H9 (cell line): ENCODE measurements around the gene WNT2. TPM values are rescaled to one million over a fixed set of nuclear protein-coding genes. Genes with fewer than 3 reads are reported as not detected.
A peak's percentile ranks its signal among the peaks of the same experiment; 100 is the strongest.

Experiments
- DNase-seq: peaks from one replicate; pipeline ENCODE4 v3.0.0-alpha.2; 2017
- H2AFZ ChIP-seq: one replicate; pipeline ENCODE4 v1.6.1; 2013; ENCODE audit warnings: mild to moderate bottlenecking, low read length, control low read depth, moderate library complexity
- H2AK5ac ChIP-seq: 2 replicates; pipeline ENCODE4 v1.6.1; 2013; ENCODE audit warnings: low read length, control low read depth, mixed read lengths; ENCODE audit not compliant: insufficient read length
- H2BK120ac ChIP-seq: one replicate; pipeline ENCODE4 v1.6.1; 2013; ENCODE audit warnings: low read depth, mild to moderate bottlenecking, low read length, control low read depth, inconsistent platforms; ENCODE audit not compliant: poor library complexity, severe bottlenecking
- H2BK12ac ChIP-seq: 2 replicates; pipeline ENCODE4 v1.6.1; 2013; ENCODE audit warnings: low read length, control low read depth, mixed read lengths, low read depth; ENCODE audit not compliant: insufficient read length
- H2BK15ac ChIP-seq: 2 replicates; pipeline ENCODE4 v1.6.1; 2013; ENCODE audit warnings: low read depth, low read length, control low read depth
- H2BK20ac ChIP-seq: one replicate; pipeline ENCODE4 v1.6.1; 2013; ENCODE audit warnings: low read depth, mild to moderate bottlenecking, low read length, control low read depth, inconsistent platforms; ENCODE audit not compliant: poor library complexity, severe bottlenecking
- H2BK5ac ChIP-seq: 2 replicates; pipeline ENCODE4 v1.6.1; 2013; ENCODE audit warnings: low read length, control low read depth, mixed read lengths; ENCODE audit not compliant: insufficient read length
- H3K14ac ChIP-seq: 2 replicates; pipeline ENCODE4 v1.6.1; 2013; ENCODE audit warnings: low read length, control low read depth; ENCODE audit not compliant: insufficient read depth
- H3K18ac ChIP-seq: 2 replicates; pipeline ENCODE4 v1.6.1; 2013; ENCODE audit warnings: low read depth, mild to moderate bottlenecking, mixed read lengths, low read length, control low read depth; ENCODE audit not compliant: insufficient read length
- H3K23ac ChIP-seq: 2 replicates; pipeline ENCODE4 v1.6.1; 2013; ENCODE audit warnings: low read length, control low read depth, mixed read lengths, low read depth; ENCODE audit not compliant: insufficient read length
- H3K23me2 ChIP-seq: 2 replicates; pipeline ENCODE4 v1.6.1; 2013; ENCODE audit warnings: low read depth, mild to moderate bottlenecking, mixed read lengths, low read length, control low read depth; ENCODE audit not compliant: insufficient read length, poor library complexity, severe bottlenecking
- H3K27ac ChIP-seq: 2 replicates; pipeline ENCODE4 v1.5.1; 2013; ENCODE audit warnings: low read length, control low read depth, mixed read lengths, low read depth; ENCODE audit not compliant: insufficient read length
- H3K27me3 ChIP-seq: 2 replicates; pipeline ENCODE4 v1.6.1; 2013; ENCODE audit warnings: low read length, control low read depth, inconsistent platforms; ENCODE audit not compliant: insufficient read depth
- H3K4ac ChIP-seq: 2 replicates; pipeline ENCODE4 v1.6.1; 2013; ENCODE audit warnings: low read depth, mild to moderate bottlenecking, control low read depth, inconsistent platforms, low read length, moderate library complexity
- H3K4me1 ChIP-seq: 2 replicates; pipeline ENCODE4 v1.6.1; 2013; ENCODE audit warnings: low read length, control low read depth, inconsistent platforms; ENCODE audit not compliant: insufficient read depth
- H3K4me2 ChIP-seq: 2 replicates; pipeline ENCODE4 v1.6.1; 2013; ENCODE audit warnings: low read length, control low read depth, mixed read lengths; ENCODE audit not compliant: insufficient read length, insufficient read depth
- H3K56ac ChIP-seq: 2 replicates; pipeline ENCODE4 v1.6.1; 2013; ENCODE audit warnings: low read depth, mild to moderate bottlenecking, mixed read lengths, low read length, control low read depth; ENCODE audit not compliant: insufficient read length
- H3K79me1 ChIP-seq: 2 replicates; pipeline ENCODE4 v1.6.1; 2013; ENCODE audit warnings: low read depth, mild to moderate bottlenecking, moderate library complexity, low read length, control low read depth, inconsistent platforms; ENCODE audit not compliant: insufficient read depth, poor library complexity, severe bottlenecking
- H3K79me2 ChIP-seq: 2 replicates; pipeline ENCODE4 v1.6.1; 2013; ENCODE audit warnings: low read length, control low read depth, inconsistent platforms; ENCODE audit not compliant: insufficient read depth
- H3K9ac ChIP-seq: 2 replicates; pipeline ENCODE4 v1.6.1; 2013; ENCODE audit warnings: low read length, control low read depth, mixed read lengths; ENCODE audit not compliant: insufficient read length; ENCODE audit errors: extremely low read depth
- H3K9me3 ChIP-seq: one replicate; pipeline ENCODE4 v1.6.1; 2013; ENCODE audit warnings: low read depth, low read length, inconsistent platforms; ENCODE audit not compliant: control insufficient read depth
- H3T11ph ChIP-seq: one replicate; pipeline ENCODE4 v1.6.1; 2013; ENCODE audit warnings: mild to moderate bottlenecking, low read length, control low read depth, inconsistent platforms
- H4K20me1 ChIP-seq: one replicate; pipeline ENCODE4 v1.6.1; 2013; ENCODE audit not compliant: control insufficient read depth, insufficient read length, insufficient read depth
- H4K5ac ChIP-seq: 2 replicates; pipeline ENCODE4 v1.6.1; 2013; ENCODE audit warnings: low read depth, mild to moderate bottlenecking, mixed read lengths, low read length, control low read depth; ENCODE audit not compliant: insufficient read length
- H4K8ac ChIP-seq: replicated peaks from 2 replicates; pipeline ENCODE4 v1.6.1; 2013; ENCODE audit warnings: low read length, control low read depth, mixed read lengths, low read depth; ENCODE audit not compliant: insufficient read length
- H4K91ac ChIP-seq: 2 replicates; pipeline ENCODE4 v1.6.1; 2013; ENCODE audit warnings: low read depth, mild to moderate bottlenecking, moderate library complexity, mixed read lengths, low read length, control low read depth; ENCODE audit not compliant: insufficient read length
- H3K27ac Mint-ChIP-seq, 3 experiments: 2 replicates in 2 of 3; 3 replicates in 1 of 3; pipeline ENCODE4 v1.8.0; 2020 to 2021; ENCODE audit warnings: mixed read lengths in 3 of 3, mild to moderate bottlenecking in 1 of 3, moderate library complexity in 1 of 3
- H3K27me3 Mint-ChIP-seq: 2 replicates; pipeline ENCODE4 v1.8.0; 2021; ENCODE audit warnings: low read depth, mild to moderate bottlenecking, moderate library complexity, mixed read lengths
- H3K36me3 Mint-ChIP-seq, 3 experiments: 2 replicates in 2 of 3; 3 replicates in 1 of 3; pipeline ENCODE4 v1.8.0; 2020 to 2021; ENCODE audit warnings: low read depth in 3 of 3, mixed read lengths in 3 of 3; ENCODE audit not compliant: insufficient read depth in 1 of 3
- H3K4me1 Mint-ChIP-seq, 2 experiments: 2 replicates each; pipeline ENCODE4 v1.8.0; 2020; ENCODE audit warnings: mixed read lengths in 2 of 2
- H3K4me3 Mint-ChIP-seq, 2 experiments: 2 replicates in 1 of 2; 3 replicates in 1 of 2; pipeline ENCODE4 v1.8.0; 2020 to 2021; ENCODE audit warnings: mild to moderate bottlenecking in 2 of 2, mixed read lengths in 2 of 2, moderate library complexity in 1 of 2
- H3K9me3 Mint-ChIP-seq, 2 experiments: 2 replicates in 1 of 2; 3 replicates in 1 of 2; pipeline ENCODE4 v1.8.0; 2020; ENCODE audit warnings: mild to moderate bottlenecking in 2 of 2, mixed read lengths in 2 of 2, moderate library complexity in 1 of 2
- CTCF ChIP-seq: fragments of 200-600 bp; sonication (generic); conservative IDR thresholded peaks from 3 replicates; pipeline ENCODE4 v1.8.0; 2021; ENCODE audit warnings: antibody characterized with exemption, mild to moderate bottlenecking
- WGBS: extraction: QIAGEN DNeasy Blood & Tissue Kit; methylation state at CpG from one replicate; pipeline ENCODE4 v1.1.7; 2013; ENCODE audit warnings: missing lambda C conversion rate, low lambda C conversion rate, mixed read lengths; ENCODE audit not compliant: insufficient read length; ENCODE audit errors: extremely low coverage; 5-methylcytosine and 5-hydroxymethylcytosine counted together
- long read RNA-seq: library from polyadenylated mRNA; unstranded; transcript quantifications from one replicate; pipeline ENCODE4 v2.0.0, GENCODE V29; 2020
- total RNA-seq: library from RNA; stranded (reverse); gene quantifications from 2 replicates; pipeline ENCODE4 v1.2.1, GENCODE V29; 2021

WNT2 gene
- not detected in 2 replicates for total RNA-seq
- long read RNA-seq: 0 reads

- no peak within 1 kb of the TSS for H4K91ac ChIP-seq
- H3K27me3 Mint-ChIP-seq: peaks cover 100% of the 10 kb centered on the region
- H3K27ac ChIP-seq: no peak within 1 kb of the TSS
- no peak within 1 kb of the TSS for H3K4ac ChIP-seq
- peaks cover 21% of the 10 kb centered on the region for H3K23me2 ChIP-seq
- no peaks in the 10 kb centered on the region for H3K79me1 ChIP-seq
- no peak within 1 kb of the TSS for H3K9ac ChIP-seq
- peak; percentile 29 for DNase-seq
- H4K20me1 ChIP-seq: no peaks in the 10 kb centered on the region
- H3K18ac ChIP-seq: no peak within 1 kb of the TSS
- H2BK20ac ChIP-seq: no peak within 1 kb of the TSS
- WGBS: no CpG with 5 or more reads among the region's 60 CpGs
- H3K79me2 ChIP-seq: no peaks in the 10 kb centered on the region
- H3K4me1 Mint-ChIP-seq: peaks cover 9 to 22% of the 10 kb centered on the region in 2 experiments
- no peak within 1 kb of the TSS for H2AK5ac ChIP-seq
- H3K14ac ChIP-seq: no peak within 1 kb of the TSS; the same call in 1 of the 2 replicates
- H3K4me3 Mint-ChIP-seq: peak within 1 kb of the TSS; percentile 70 to 89
- no peak within 1 kb of the TSS for H3K23ac ChIP-seq
- no peak within 1 kb of the TSS for H3T11ph ChIP-seq
- H4K8ac ChIP-seq: no peak within 1 kb of the TSS
- no peaks in the 10 kb centered on the region for H3K9me3 ChIP-seq
- no peak within 1 kb of the TSS for H2AFZ ChIP-seq
- no peak within 1 kb of the TSS; the same call in 1 of the 2 replicates for H2BK15ac ChIP-seq
- no peak within 1 kb of the TSS for H3K56ac ChIP-seq
- no peaks in the 10 kb centered on the region for H3K4me1 ChIP-seq
- H2BK5ac ChIP-seq: no peak within 1 kb of the TSS
- H4K5ac ChIP-seq: no peak within 1 kb of the TSS
- peaks cover 64% of the 10 kb centered on the region for H3K27me3 ChIP-seq
- H3K4me2 ChIP-seq: peak within 1 kb of the TSS; percentile 70
- H3K9me3 Mint-ChIP-seq: peaks cover 10% of the 10 kb centered on the region in 2 experiments; a peak in 4 of 5 replicates
- peaks cover 0 to 11% (median 0%) of the 10 kb centered on the region in 3 experiments; a peak in 4 of 7 replicates for H3K36me3 Mint-ChIP-seq
- no peak for TF ChIP-seq CTCF
- no peak within 1 kb of the TSS for H2BK120ac ChIP-seq
- no peak within 1 kb of the TSS for H2BK12ac ChIP-seq
- H3K27ac Mint-ChIP-seq: no peak within 1 kb of the TSS
These were observed at the start of gene WNT2 for GRCh38 chr7:117322741-117323304. Gene WNT2, minus strand, starts transcription at chr7:117323058. Its CDS starts 69 bp downstream, at chr7:117322989.
